GM18511 (cell line): ENCODE results near the gene HDAC10.

Experiments used
- ATAC-seq: cut with Tn5 transposase; IDR thresholded peaks from one replicate; pipeline ENCODE4 v1.9.1; 2021; ENCODE audit warnings: mild to moderate bottlenecking, moderate library complexity; ENCODE audit not compliant: unreplicated experiment

HDAC10 gene

DNA sequence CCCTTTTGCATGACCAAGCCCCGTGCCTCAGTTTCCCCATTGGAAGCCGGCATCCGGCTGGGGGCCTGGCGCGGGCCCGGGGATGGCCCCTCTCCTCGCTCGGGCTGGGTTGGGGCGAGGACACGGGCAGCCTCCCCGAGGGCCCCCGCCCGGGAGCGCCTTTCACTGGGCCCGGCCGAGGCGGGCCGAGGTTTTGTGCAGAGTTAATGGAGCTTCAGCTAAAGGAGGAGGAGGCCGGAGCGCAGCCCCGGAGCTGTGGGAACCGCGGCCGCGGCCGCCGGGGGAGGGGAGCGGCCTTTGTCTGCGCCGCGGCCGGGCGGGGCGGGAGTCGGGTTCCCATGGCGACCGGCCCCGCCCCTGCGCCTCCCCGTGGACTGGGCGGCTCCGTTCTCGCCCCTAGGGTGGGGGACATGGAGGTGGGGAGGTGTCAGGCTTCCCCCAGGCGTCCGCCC is 20.5 kb upstream of the HDAC10 start:
- ATAC-seq, result no peak

DNA sequence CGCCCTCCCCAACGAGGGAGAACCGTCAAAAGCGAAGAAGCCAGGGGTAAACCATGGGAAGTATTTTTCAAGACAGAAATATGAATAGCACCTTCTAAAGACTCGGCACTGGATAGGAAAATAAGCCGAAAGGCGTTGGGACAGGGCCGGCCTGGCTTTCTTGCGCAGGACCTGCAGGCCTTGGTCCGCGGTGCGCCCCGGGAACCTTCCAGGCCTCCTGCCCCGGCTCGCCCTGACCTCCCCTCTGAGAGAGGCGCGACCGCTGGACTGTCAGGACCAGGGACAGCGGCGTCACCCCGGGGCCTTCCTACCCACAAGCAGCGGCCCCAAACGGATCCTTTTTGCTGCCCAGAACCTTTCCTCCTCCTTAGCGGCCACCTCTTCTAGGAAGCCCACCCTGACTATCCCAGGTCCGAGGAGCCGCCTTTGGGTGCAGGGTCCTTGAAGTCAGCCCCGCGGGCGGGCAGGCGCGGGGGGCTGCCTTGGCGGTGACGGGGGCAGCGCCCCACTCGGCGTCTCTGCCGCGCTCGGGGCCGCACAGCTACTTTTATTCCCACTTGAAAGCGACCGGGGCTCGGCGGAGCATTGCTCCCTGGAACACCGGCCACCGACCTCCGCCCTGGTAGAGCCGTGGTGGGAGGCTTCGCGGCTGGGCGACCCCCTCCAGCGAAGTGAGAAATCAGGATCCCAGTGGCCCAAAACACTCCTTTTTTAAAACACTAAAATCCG is 19.8 kb upstream of the HDAC10 start:
- ATAC-seq, result no peak

DNA sequence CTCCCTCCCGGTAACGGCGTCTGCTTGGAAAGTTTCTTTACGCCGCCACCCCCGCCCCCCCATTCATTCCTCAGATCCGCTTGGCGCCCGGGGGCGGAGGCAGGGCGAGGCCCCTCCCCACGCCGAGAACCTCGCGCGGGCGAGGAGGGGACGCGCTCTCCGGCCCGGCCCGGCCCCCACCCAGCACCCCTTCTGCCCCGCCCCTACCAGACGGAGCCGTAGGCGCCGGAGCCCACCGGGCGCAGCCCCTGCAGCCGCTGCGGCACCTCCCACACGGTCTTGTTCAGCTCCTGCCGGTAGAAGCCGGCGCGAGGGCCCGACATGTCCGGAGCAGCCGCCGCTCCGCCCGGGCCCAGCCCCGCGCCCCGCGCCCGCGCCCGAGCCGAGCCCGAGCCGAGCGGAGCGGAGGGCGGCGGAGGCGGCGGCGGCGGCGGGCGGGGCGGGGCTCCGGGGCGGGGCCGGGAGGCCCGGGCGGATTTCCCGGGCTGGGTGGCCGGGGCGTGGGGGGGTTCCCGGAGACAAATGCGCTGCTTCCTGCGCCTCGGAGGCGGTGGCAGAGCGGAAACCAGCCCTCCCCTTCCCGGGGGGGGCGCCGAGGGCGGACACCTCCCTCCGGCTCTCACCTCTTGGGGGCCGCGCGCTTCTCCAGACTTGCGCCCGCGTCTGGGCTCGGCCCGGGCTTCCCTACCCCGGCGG is 19.1 kb upstream of the HDAC10 start, which contains the start of gene MAPK11:
TSS of gene MAPK11 (minus strand) at position 411 of the 696 bp plus-strand sequence. CDS start at position 323, 88 bp downstream.
- no peak for ATAC-seq

DNA sequence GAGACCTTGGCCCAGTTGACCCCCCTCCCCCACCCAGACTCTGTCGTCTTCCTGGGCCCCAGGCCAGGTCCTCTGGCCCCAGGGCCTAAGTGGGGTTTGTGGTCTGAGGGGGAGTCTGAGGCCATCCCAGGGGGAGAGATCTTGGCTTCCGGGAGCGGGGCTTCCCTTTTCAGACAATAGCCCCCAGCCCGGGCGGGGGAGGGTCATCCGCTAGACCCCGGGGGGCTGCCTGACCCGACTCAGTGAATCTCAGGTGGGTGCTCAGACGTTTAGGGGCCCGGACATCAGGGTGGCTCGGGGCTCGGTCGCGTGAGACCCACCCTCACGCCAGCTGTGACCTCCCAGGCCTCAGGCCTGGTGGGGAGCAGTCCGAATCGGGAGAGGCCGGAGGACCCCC is 18.5 kb upstream of the HDAC10 start:
- no peak for ATAC-seq

DNA sequence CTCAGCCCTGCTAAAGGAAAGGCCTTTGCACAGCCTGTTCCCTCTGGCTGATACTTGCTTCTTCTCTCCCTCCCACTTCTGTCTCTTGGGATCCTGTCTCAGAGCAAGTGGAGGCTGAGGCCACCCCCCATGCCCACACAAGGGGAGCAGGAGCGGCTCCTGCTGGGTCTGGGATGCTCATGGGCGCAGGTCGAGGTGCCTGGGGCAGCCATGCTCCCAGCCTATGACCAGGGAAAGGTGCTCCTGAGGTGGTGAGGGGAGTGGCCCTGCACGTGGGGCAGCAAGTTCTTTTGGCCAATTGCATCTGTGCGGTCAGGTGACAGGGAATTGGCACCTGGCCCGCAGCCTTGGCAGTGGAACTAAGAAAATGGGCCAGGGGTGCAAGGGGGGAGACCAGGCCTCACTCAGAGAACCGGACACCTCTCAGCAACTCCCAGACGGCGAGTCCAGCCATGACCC is 17.6 kb upstream of the HDAC10 start:
- ATAC-seq, result no peak

DNA sequence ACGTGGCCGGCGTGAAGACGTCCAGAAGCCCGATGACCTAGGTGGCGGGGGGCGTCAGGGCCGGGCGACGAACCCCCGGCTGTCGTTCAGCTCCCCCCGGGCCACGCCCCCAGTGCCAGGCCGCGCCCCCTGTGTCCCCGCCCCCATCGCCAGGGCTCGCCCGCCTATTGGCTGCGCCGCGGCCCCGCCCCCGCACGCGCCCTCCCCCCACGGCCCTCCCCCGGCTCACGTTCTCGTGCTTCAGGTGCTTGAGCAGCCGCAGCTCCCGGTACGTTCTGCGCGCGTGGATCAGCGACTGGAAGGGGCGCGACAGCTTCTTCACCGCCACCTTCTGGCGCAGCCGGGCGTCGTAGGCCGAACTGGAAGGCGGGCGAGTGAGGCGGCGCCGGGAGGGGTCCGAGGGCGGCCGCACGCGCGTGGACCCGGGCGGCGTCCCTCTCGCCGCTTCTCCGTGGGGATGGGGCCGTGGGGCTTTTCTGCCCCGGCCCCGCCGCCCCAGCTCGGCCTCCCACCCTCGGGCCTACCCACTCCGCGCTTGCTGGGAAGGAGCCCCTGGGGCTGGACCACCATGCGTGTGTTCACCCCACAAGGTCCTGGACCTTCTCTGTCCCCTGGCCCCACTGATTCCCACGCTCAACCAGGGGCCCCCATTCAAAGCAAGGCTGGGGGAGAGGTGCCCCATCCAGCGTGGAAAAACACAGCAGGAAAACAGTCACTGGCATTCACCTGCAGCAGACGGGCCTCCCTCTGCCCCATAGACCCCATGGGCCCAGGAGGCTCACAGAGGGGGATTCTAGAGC is 16.7 kb upstream of the HDAC10 start:
- no peak for ATAC-seq

DNA sequence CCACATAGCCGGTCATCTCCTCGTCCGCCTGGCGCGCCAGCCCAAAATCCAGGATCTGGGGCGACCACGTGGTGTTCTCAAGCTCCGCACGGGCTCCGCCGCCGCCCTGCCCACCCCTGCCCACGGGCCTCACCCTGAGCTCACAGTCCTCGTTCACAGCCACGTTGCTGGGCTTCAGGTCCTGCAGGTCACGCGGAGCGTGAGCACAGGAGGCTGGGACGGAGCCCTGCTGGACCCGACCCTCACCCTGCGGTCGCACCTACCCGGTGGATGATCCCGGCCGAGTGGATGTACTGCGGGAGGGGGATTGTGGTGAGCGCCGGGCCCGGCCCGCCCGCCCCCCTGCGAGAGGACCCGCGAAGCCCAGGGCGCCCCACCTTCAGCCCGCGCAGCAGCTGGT is 15.9 kb upstream of the HDAC10 start:
- no peak for ATAC-seq

DNA sequence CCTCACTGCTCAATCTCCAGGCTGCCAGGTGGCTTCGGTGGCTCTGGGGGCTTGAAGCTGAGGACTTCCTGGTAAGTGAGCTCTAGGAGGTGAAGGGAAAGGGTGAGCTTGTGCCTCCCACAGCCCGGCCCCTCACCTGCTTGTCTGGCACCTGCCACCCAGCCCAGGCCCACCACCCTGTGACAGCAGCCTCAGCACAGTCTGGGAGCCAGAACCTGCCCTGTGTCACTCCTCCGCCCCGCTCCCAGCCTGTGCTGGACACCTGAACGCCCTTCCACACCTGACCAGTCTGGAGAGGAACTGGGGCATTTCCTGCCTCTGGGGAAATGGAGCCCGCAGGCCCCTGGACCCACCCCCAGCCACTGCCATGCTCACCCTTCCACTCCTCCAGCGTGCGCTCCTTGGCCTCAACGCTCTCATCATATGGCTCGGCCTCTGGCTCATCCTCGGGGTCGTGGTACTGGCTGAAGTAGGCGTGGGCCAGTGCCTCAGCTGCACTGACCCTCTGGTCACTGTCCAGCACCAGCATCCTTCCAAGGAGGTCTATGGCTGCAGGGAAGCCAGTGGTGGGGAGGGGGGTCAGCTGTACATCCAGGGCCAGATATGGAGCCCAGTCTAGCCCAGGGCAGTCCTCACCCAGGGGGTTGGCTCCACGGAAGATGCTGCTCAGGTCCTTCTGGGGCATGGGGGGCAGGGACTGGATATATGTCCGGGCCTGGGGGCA is 14.0 kb upstream of the HDAC10 start:
- ATAC-seq, result no peak

DNA sequence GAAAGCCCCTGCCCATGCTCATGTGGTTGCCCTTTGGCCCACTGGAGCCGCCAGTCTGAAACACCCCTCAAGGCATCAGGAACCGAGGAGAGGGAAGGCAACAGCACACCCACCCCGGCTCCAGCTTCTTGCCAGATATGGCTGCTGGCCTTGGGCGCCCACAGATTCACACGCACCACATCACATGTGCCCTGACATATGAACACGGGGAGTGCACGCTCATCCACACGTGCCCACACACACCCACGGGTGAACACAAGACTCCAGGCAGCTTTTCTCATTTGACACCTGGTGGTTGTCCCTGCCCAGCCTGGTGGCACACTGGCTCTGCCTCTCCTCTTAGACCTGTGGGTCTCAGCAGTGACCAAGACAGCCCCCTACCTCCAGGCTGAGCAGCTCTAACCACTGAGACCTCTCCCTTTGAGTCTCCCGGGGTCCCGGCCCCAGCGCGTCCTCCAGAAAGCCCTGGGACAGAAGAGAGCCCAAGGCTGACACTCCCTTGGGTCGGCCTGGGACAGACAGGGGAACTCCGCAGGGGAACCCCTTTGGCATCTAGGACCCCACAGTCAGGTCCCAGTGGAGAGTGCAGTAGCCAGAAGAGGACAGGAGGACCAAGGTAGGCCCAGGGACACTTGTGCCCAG is 13.2 kb upstream of the HDAC10 start:
- no peak for ATAC-seq

DNA sequence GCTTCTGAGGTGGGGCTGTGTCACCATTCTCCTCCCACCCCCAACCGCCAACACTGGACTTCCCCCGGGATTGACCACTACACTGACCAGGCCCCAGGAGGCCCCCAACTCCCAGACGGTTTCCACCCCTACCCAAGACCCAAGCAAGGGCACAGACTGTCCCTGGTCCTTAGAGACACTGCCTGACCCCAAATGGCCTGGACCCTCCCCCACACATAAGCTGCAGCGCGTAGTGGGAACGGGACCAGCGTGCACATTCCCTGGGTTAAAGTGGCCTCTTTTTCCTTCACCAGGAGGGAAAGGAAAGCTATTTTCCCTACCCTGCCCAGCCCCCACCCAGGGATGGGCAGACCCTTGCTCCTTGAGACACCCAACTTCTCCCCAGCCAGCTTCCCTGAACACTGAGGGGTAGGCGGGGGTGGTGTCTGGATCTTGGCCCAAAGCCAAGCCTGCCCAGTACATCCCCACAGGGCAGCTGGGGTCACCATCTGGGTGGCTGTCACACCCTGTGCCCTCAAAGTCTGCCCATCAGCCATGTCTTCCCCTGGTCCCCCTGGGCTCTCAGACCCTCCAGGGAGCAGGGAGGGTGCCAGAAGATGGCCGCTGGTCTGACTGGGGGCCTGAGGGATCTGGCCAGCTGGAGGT is 12.0 kb upstream of the HDAC10 start:
- no peak for ATAC-seq

DNA sequence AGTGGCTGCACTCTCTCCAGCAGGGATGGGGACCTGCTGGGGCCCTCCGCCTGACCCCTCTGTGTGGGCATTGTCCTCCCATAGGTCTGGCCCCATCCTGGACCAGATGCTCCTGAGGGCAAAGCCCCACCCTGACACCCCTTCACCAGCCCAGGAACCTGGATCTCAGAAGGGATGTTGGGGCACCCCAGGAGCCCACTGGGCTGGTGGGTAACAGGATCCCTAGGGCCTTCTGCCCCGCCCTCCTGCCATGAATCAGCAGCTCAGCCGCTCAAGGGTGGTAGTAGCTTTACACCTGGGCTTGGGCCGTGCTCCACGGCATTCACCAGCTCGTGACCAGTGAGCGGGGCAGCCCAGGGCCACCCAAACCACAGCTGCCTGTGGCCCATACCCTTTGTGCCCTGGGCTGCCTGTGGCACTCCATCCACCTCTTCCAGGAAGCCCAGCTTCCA is 11.4 kb upstream of the HDAC10 start:
- no peak for ATAC-seq

DNA sequence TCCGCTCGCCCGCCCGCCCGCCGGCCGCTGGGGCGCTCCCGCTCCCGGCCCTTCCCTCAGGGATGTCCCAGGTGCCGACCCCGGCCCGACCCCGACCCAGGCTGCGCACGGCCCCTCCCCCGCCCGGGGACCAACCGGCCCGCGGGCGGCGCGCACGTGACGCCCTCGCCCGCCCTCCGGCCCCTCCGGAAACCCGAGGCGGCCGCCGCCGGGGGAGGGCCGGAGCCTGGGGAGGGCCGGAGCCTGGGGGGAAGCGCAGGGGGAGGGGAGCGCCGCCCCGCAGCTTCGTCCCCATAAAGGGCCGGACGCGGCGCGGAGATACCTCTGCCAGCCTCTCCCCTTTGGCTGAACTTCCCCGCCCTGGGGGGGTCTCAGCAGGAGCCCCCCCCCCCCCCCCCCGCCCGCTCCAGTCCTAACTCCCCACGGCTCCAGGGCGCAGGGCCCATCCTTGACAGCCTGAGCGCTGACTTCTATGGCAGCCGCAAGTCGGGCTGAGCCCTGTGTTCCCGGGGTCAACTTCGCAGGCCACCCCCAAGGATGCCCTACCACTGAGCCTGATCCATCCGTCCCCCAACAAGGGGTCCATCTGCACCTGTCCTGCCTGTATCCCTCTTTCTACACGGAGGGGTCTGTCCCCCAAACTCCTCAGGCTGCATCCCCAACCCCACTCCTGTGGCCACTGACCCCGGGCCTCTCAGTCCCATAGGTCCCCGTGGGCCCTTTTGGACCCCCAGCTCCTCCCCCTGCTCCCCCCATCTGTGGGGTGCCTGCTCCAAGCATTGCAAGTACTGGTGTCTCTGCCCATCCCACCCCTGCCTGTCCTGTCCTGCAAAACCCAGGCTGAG is 10.8 kb upstream of the HDAC10 start, which contains the start of gene MAPK12:
TSS of gene MAPK12 (minus strand) at position 69 of the 845 bp plus-strand sequence. CDS start 174 bp downstream, outside the sequence.
- peak; percentile 41 for ATAC-seq

DNA sequence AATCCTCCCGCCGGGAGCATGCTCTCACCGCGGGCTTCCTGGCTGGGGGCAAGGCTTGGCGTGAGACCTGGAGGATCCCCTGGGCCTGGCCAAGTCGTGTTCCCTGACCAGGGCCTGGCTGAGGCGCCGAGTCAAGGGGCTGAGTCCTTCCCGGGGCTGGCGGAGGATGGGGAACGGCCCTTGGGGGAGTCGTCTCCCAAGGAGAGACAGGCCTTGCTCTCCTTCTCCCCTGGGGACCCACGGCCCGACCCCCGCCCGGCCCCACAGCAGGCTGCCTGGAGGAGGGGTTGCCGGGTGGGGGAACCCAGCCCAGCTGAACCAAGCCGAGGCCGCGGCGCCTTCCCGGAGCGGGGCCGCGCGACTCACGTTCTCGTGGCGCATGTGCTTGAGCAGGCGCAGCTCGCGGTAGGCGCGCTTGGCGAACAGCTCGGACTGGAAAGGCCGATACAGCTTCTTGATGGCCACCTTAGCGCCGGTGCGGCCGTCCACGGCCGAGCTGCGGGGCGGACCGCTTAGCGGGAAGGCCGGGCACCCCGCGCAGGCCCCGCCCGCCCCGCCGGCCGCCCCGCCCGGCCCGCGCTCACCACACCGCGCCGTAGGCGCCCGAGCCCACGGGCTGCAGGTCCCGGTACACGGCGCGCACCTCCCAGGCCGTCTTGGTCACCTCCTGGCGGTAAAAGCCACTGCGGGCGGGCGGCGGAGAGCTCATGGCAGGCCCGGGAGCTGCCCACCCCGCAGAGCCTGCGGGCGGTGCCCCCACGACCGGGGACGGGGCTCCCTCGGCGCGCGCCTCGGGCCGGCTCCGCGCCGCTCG is 9.9 kb upstream of the HDAC10 start:
- peak; percentile 40 for ATAC-seq

DNA sequence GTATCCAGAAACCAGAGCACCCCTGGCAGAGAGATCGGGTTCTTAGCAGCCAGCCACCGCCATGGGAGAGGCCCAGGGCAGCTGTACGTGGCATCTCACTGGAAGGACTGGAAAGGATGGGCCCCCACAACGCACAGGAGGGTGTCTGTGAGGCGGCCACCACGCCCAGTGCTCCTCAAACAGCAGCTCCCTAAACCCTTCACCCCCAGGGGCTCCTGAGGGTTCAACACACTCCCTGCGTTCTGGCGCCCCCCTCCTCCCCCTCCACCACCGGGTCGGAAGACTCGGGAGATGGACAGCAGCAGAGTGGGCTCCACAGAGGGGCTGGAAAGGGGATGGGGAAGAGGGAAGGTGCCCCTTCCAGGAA is 9.4 kb upstream of the HDAC10 start:
- no peak for ATAC-seq

DNA sequence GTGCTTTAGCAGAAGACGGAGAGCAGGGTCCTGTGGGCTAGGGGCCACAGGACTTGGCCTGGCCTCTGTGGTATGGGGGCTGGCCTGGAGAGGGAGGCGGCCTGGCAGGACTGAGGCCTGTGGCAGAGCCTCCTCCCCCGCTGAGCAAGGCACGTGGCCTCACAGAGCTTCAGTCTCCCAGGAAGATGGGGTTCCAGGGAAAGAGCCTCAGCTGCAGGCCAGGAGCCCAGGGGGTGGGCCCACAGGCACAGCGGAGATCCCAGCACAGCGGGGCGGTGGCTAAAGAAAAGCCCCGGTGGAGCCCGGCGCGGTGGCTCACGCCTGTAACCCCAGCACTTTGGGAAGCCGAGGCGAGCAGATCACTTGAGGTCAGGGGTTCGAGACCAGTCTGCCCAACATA is 8.2 kb upstream of the HDAC10 start:
- ATAC-seq, result no peak

DNA sequence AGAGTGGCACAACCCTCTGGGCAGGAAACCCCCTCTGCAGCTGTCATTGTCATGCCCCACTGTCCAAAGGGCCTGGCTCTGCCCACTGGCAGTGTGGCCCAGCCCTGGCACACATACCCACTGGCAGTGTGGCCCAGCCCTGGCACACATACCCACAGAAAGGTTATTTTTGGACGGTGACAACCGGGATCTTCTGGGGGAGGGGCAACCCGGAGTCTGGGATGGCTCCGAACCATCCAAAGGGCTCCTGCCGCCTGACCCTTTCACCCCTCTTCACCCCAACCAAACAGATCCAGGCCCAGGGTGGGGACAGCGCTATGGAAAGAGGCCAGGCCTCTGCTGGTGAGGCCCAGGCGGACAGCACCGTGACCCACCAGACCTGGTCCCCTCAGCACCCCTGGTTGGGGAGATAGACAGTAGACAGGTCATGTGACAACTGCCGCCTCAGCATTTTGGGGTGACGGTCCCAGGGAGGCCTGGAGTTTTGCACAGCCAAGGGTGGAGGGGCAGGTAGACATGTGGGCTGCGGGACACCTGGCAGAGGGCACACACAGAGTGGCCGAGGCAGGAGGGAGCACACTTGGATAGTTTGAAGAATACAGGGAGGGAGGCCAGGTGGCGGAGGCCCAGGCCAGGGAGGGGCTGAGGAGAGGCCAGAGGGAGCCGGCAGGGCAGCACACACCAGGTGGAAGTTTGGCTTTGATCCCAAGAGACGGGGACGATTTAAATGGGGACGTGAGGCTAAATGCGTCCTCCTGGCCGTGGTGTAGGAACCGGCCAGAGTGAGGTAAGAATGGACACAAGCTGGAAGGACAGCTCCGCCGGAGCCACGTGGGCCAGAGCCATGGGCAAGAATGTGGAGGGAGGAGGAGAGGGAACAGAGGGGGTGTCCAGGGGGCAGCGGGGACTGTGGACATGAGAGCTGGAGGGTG is 7.6 kb upstream of the HDAC10 start:
- no peak for ATAC-seq
